ENCODE measurements around the gene ATP6V1E1.

Gene ATP6V1E1

DNA sequence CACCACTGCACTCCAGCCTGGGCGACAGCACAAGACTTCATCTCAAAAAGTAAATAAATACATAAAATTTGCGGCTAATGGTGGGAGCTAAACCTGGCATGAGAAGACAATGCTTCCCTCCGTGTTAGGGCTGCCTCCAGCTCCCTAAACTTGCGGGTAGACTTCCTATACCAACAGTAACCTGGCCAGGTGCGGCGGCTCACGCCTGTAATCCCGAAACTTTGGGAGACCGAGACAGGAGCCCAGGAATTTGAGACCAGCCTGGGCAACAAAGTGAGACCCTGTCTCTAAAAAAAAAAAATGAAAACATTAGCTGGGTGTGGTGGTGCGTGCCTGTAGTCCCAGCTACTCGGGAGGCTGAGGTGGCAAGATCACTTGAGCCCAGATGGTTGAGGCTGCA lies 39.9 kb downstream of the ATP6V1E1 start:
- H3K36me3 ChIP-seq (ENCODE audit: control insufficient read depth, insufficient read depth, low read length), result peaks cover 23% of the 10 kb centered on the region
- WGBS, 2 experiments, result 88 to 95% methylated on average over 11 of the region's 11 CpGs
- no peaks in the 10 kb centered on the region for H3K27me3 ChIP-seq (ENCODE audit: control insufficient read depth, insufficient read depth, low read length, poor library complexity, severe bottlenecking)
- H3K27ac ChIP-seq (ENCODE audit: insufficient read depth, low read depth, low read length, poor library complexity, severe bottlenecking), result no peak overlapping the region
- no peaks in the 10 kb centered on the region for H3K4me1 ChIP-seq (ENCODE audit: control insufficient read depth, insufficient read depth, low read length)
- no peaks in the 10 kb centered on the region for H3K9me3 ChIP-seq (ENCODE audit: control insufficient read depth, low read length)
- H3K4me3 ChIP-seq (ENCODE audit: insufficient read depth, low read depth, low read length), result no peak overlapping the region

- WGBS, 2 experiments, result 76 to 81% methylated on average over 14 of the region's 14 CpGs
- peaks cover 13% of the 10 kb centered on the region for H3K36me3 ChIP-seq (ENCODE audit: control insufficient read depth, insufficient read depth, low read length)
- H3K9me3 ChIP-seq (ENCODE audit: control insufficient read depth, low read length), result no peaks in the 10 kb centered on the region
- H3K4me3 ChIP-seq (ENCODE audit: insufficient read depth, low read depth, low read length), result no peak overlapping the region
- H3K4me1 ChIP-seq (ENCODE audit: control insufficient read depth, insufficient read depth, low read length), result no peaks in the 10 kb centered on the region
- no peaks in the 10 kb centered on the region for H3K27me3 ChIP-seq (ENCODE audit: control insufficient read depth, insufficient read depth, low read length, poor library complexity, severe bottlenecking)
- no peak overlapping the region for H3K27ac ChIP-seq (ENCODE audit: insufficient read depth, low read depth, low read length, poor library complexity, severe bottlenecking)
Measured at GRCh38 chr22:17587629-17588028, 40.9 kb downstream of the ATP6V1E1 start.

- Histone ChIP-seq H3K4me3 (ENCODE audit: insufficient read depth, low read depth, low read length) (no peak overlapping the region), H3K9me3 (ENCODE audit: control insufficient read depth, low read length) (no peaks in the 10 kb centered on the region), H3K36me3 (ENCODE audit: control insufficient read depth, insufficient read depth, low read length) (peaks cover 7% of the 10 kb centered on the region), H3K4me1 (ENCODE audit: control insufficient read depth, insufficient read depth, low read length) (no peaks in the 10 kb centered on the region), H3K27ac (ENCODE audit: insufficient read depth, low read depth, low read length, poor library complexity, severe bottlenecking) (no peak overlapping the region), H3K27me3 (ENCODE audit: control insufficient read depth, insufficient read depth, low read length, poor library complexity, severe bottlenecking) (no peaks in the 10 kb centered on the region)
- WGBS, 2 experiments, result 92 to 93% methylated on average over 14 of the region's 14 CpGs
Measured at GRCh38 chr22:17586831-17587440, 41.6 kb downstream of the ATP6V1E1 start.

DNA sequence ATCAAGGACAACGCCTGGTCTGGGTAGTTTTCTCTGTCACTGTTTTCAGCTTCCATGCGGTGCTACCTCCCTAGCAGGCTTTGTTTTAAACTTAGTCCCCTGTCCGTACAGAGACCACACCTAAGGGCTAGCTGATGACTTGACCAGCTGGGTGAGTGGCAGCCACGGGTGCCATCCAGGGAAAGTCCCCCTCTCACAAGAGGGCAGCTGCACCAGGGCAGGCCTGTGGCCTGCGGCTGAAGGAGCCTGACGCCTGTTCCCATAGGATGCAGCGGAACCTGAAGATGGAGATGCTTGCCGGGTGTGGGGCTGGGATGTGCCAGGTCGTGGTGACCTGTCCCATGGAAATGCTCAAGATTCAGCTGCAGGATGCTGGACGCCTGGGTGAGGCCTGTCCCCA lies 45.4 kb downstream of the ATP6V1E1 start:
- 90 to 92% methylated on average over 10 of the region's 10 CpGs for WGBS, 2 experiments
- Histone ChIP-seq H3K27ac (ENCODE audit: insufficient read depth, low read depth, low read length, poor library complexity, severe bottlenecking) (no peak overlapping the region), H3K27me3 (ENCODE audit: control insufficient read depth, insufficient read depth, low read length, poor library complexity, severe bottlenecking) (no peaks in the 10 kb centered on the region), H3K36me3 (ENCODE audit: control insufficient read depth, insufficient read depth, low read length) (no peaks in the 10 kb centered on the region), H3K4me3 (ENCODE audit: insufficient read depth, low read depth, low read length) (no peak overlapping the region), H3K4me1 (ENCODE audit: control insufficient read depth, insufficient read depth, low read length) (peaks cover 9% of the 10 kb centered on the region), H3K9me3 (ENCODE audit: control insufficient read depth, low read length) (no peaks in the 10 kb centered on the region)

DNA sequence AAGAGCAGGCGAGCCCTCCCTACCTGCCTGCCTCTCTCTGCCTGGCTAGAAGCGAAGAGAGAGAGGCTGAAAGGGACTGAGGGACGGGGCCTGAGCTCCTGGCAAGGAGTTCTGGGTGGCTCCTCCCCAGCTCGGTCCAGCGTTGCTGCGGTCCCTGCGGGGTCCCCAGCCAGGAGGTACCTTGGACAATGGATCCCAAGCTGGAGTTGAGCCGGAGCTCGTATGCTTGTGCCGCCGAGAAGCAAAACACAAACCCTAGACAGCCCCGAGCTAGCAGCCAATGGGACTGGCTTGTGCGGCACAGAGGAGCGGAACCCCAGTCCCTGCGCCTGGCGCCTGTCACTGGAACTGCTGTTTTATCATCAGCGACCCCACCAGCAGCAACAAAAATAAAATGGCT lies 46.9 kb downstream of the ATP6V1E1 start:
- no peaks in the 10 kb centered on the region for H3K36me3 ChIP-seq (ENCODE audit: control insufficient read depth, insufficient read depth, low read length)
- WGBS, 2 experiments, result 94 to 95% methylated on average over 17 of the region's 17 CpGs
- H3K27ac ChIP-seq (ENCODE audit: insufficient read depth, low read depth, low read length, poor library complexity, severe bottlenecking), result no peak overlapping the region
- no peaks in the 10 kb centered on the region for H3K9me3 ChIP-seq (ENCODE audit: control insufficient read depth, low read length)
- peaks cover 9% of the 10 kb centered on the region for H3K4me1 ChIP-seq (ENCODE audit: control insufficient read depth, insufficient read depth, low read length)
- H3K27me3 ChIP-seq (ENCODE audit: control insufficient read depth, insufficient read depth, low read length, poor library complexity, severe bottlenecking), result no peaks in the 10 kb centered on the region
- H3K4me3 ChIP-seq (ENCODE audit: insufficient read depth, low read depth, low read length), result no peak overlapping the region

DNA sequence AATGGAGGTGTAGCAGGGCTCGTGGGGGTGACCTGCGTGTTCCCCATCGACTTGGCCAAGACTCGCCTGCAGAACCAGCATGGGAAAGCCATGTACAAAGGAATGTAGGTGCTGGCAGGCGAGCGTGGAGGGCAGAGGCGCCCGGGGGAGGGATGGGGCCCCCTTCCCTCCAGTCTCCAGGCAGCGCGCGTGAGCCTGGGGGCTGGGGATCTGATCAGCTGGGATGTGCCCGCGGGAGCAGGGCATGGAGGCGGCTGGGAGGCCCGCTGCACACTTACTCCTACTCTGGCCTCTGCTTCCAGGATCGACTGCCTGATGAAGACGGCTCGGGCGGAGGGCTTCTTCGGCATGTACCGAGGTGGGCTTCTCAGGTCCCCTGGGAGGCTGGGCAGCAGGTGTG lies 47.5 kb downstream of the ATP6V1E1 start:
- no peaks in the 10 kb centered on the region for H3K27me3 ChIP-seq (ENCODE audit: control insufficient read depth, insufficient read depth, low read length, poor library complexity, severe bottlenecking)
- H3K9me3 ChIP-seq (ENCODE audit: control insufficient read depth, low read length), result no peaks in the 10 kb centered on the region
- WGBS, 2 experiments, result 94 to 95% methylated on average over 21 of the region's 21 CpGs
- H3K36me3 ChIP-seq (ENCODE audit: control insufficient read depth, insufficient read depth, low read length), result no peaks in the 10 kb centered on the region
- H3K4me1 ChIP-seq (ENCODE audit: control insufficient read depth, insufficient read depth, low read length), result peaks cover 9% of the 10 kb centered on the region
- H3K27ac ChIP-seq (ENCODE audit: insufficient read depth, low read depth, low read length, poor library complexity, severe bottlenecking), result no peak overlapping the region
- H3K4me3 ChIP-seq (ENCODE audit: insufficient read depth, low read depth, low read length), result no peak overlapping the region

GRCh38 chr22:17580441-17581031 lies 48.0 kb downstream of the ATP6V1E1 start:
- no peaks in the 10 kb centered on the region for H3K27me3 ChIP-seq (ENCODE audit: control insufficient read depth, insufficient read depth, low read length, poor library complexity, severe bottlenecking)
- no peaks in the 10 kb centered on the region for H3K9me3 ChIP-seq (ENCODE audit: control insufficient read depth, low read length)
- H3K27ac ChIP-seq (ENCODE audit: insufficient read depth, low read depth, low read length, poor library complexity, severe bottlenecking), result no peak overlapping the region
- no peaks in the 10 kb centered on the region for H3K36me3 ChIP-seq (ENCODE audit: control insufficient read depth, insufficient read depth, low read length)
- H3K4me3 ChIP-seq (ENCODE audit: insufficient read depth, low read depth, low read length), result no peak overlapping the region
- 60 to 62% methylated on average over 15 of the region's 15 CpGs for WGBS, 2 experiments
- peaks cover 9% of the 10 kb centered on the region for H3K4me1 ChIP-seq (ENCODE audit: control insufficient read depth, insufficient read depth, low read length)

GRCh38 chr22:17579535-17579981 lies 49.0 kb downstream of the ATP6V1E1 start:
- WGBS, 2 experiments, result 94 to 96% methylated on average over 14 of the region's 14 CpGs
- Histone ChIP-seq H3K9me3 (ENCODE audit: control insufficient read depth, low read length) (no peaks in the 10 kb centered on the region), H3K27ac (ENCODE audit: insufficient read depth, low read depth, low read length, poor library complexity, severe bottlenecking) (no peak overlapping the region), H3K4me3 (ENCODE audit: insufficient read depth, low read depth, low read length) (no peak overlapping the region), H3K4me1 (ENCODE audit: control insufficient read depth, insufficient read depth, low read length) (peaks cover 9% of the 10 kb centered on the region), H3K36me3 (ENCODE audit: control insufficient read depth, insufficient read depth, low read length) (no peaks in the 10 kb centered on the region), H3K27me3 (ENCODE audit: control insufficient read depth, insufficient read depth, low read length, poor library complexity, severe bottlenecking) (no peaks in the 10 kb centered on the region)

DNA sequence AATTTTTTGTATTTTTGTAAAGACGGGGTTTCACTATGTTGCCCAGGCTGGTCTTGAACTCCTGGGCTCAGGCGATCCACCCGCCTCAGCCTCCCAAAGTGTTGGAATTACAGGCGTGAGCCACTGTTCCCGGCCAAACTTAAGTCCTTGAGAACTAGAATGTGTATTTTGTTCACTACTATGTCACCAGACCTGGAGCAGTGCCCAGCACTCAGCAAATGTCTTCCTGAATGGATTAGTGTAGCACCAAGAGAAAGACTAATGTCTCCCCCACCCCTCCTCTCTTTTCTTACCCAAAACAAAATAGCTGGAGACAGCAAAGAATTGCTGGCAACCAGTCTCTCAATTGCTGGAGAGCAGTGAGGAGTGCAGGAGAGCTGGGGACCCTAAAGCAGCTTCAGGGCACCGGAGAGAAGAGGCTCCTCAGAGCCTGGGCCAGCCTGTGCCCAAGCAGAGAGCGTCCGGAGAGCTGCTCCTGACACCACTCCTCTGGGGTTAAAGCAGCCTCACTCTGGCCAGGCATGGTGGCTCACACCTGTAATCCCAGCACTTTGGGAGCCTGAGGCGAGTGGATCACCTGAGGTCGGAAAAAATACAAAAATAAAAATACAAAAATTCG lies 50.3 kb downstream of the ATP6V1E1 start:
- H3K9me3 ChIP-seq (ENCODE audit: control insufficient read depth, low read length), result no peaks in the 10 kb centered on the region
- H3K36me3 ChIP-seq (ENCODE audit: control insufficient read depth, insufficient read depth, low read length), result no peaks in the 10 kb centered on the region
- H3K4me1 ChIP-seq (ENCODE audit: control insufficient read depth, insufficient read depth, low read length), result peaks cover 9% of the 10 kb centered on the region
- no peak overlapping the region for H3K4me3 ChIP-seq (ENCODE audit: insufficient read depth, low read depth, low read length)
- H3K27ac ChIP-seq (ENCODE audit: insufficient read depth, low read depth, low read length, poor library complexity, severe bottlenecking), result no peak overlapping the region
- no peaks in the 10 kb centered on the region for H3K27me3 ChIP-seq (ENCODE audit: control insufficient read depth, insufficient read depth, low read length, poor library complexity, severe bottlenecking)
- WGBS, 2 experiments, result 93 to 94% methylated on average over 11 of the region's 11 CpGs

DNA sequence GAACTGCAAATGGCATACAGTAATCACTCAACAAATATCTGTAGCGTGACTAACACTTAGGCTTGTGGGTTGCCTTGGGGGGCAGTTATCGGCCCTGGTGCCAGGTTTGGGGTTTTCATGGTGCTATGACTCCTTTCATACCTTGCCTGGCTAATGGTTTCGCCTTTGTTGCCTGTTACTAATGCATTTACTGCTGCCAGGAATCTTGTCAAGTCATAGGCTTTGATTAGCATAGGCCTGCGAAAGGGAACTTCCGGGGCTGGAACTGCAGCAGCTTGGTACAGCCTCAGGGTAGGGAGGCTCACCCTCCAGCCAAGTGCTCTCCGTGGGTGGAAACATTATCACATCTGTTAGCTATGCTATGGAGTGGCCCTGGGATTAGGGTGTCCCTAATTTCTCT lies 52.1 kb downstream of the ATP6V1E1 start:
- Histone ChIP-seq H3K27ac (ENCODE audit: insufficient read depth, low read depth, low read length, poor library complexity, severe bottlenecking) (no peak overlapping the region), H3K4me3 (ENCODE audit: insufficient read depth, low read depth, low read length) (no peak overlapping the region), H3K27me3 (ENCODE audit: control insufficient read depth, insufficient read depth, low read length, poor library complexity, severe bottlenecking) (no peaks in the 10 kb centered on the region), H3K36me3 (ENCODE audit: control insufficient read depth, insufficient read depth, low read length) (no peaks in the 10 kb centered on the region), H3K4me1 (ENCODE audit: control insufficient read depth, insufficient read depth, low read length) (peaks cover 9% of the 10 kb centered on the region), H3K9me3 (ENCODE audit: control insufficient read depth, low read length) (no peaks in the 10 kb centered on the region)
- 81 to 83% methylated on average over 6 of the region's 6 CpGs for WGBS, 2 experiments
